ENCODE measurements around the gene IPO8.

DNA sequence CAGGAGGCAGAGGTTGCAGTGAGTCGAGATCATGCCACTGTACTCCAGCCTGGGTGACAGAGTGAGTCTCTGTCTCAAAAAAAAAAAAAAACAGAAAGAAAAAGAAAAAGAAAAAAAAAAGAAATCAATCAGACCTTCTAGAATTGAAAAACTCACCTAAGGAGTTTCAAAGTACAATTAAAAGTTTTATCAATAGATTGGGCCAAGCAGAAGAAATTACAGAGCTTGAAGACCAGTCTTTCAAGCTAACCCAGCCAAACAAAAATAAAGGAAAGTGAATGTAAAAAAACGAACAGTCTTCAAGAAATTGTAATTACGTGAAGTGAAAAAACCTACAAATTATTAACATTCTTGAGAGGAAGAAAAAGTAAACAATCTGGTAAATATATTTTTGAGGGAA lies 93.0 kb downstream of the IPO8 start:
- TF ChIP-seq RARB (CRISPR knock-in tag; IDR thresholded peaks at IDR 0.05): no peak
- no peak for TF ChIP-seq SNAI2 (CRISPR knock-in tag; IDR thresholded peaks at IDR 0.05)
- TF ChIP-seq ZFP3 (CRISPR knock-in tag; IDR thresholded peaks at IDR 0.05): no peak
- TF ChIP-seq ZNF565 (CRISPR knock-in tag; conservative IDR thresholded peaks at IDR 0.05; ENCODE audit: low read depth): no peak
- no peak for TF ChIP-seq ZC3H10 (CRISPR knock-in tag; IDR thresholded peaks at IDR 0.05)
- TF ChIP-seq ZNF8 (CRISPR knock-in tag; IDR thresholded peaks at IDR 0.05): no peak
- TF ChIP-seq ARNTL (CRISPR knock-in tag; IDR thresholded peaks at IDR 0.05; ENCODE audit: borderline replicate concordance, low read depth): no peak
- TF ChIP-seq, protein P1, sequence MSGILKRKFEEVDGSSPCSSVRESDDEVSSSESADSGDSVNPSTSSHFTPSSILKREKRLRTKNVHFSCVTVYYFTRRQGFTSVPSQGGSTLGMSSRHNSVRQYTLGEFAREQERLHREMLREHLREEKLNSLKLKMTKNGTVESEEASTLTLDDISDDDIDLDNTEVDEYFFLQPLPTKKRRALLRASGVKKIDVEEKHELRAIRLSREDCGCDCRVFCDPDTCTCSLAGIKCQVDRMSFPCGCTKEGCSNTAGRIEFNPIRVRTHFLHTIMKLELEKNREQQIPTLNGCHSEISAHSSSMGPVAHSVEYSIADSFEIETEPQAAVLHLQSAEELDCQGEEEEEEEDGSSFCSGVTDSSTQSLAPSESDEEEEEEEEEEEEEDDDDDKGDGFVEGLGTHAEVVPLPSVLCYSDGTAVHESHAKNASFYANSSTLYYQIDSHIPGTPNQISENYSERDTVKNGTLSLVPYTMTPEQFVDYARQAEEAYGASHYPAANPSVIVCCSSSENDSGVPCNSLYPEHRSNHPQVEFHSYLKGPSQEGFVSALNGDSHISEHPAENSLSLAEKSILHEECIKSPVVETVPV (CRISPR knock-in tag; IDR thresholded peaks at IDR 0.05): no peak
- TF ChIP-seq PPARA (CRISPR knock-in tag; IDR thresholded peaks at IDR 0.05; ENCODE audit: borderline replicate concordance): no peak
